Thoracic aorta (tissue), 2 donors: ENCODE results near the gene LBX2. TPM values are rescaled to one million over a fixed set of nuclear protein-coding genes. Genes with fewer than 3 reads are reported as not detected.
"Not testable (repeated sequence)": the region's sequence is repeated elsewhere in the genome, so short reads cannot be mapped to it uniquely, and the experiment has no call there.

ENCODE experiments used
- ATAC-seq: fragments of 150-250 bp; one replicate; pipeline ENCODE4 v1.8.0; 2017; ENCODE audit warnings: low read depth; ENCODE audit not compliant: insufficient number of reproducible peaks, low FRiP score
- DNase-seq: peaks from one replicate; pipeline ENCODE4 v3.0.0-alpha.2; 2020; ENCODE audit warnings: low spot score
- H3K27ac ChIP-seq, 2 donors: fragments of 200-600 bp; sonication (generic); 1 replicate in 1 of 2; 2 replicates in 1 of 2; pipeline ENCODE4 v1.5.1; 2016; ENCODE audit warnings: mild to moderate bottlenecking in 2 of 2, moderate library complexity in 2 of 2
- H3K27me3 ChIP-seq: fragments of 200-600 bp; sonication (generic); replicated peaks from 2 replicates; pipeline ENCODE4 v1.6.0; 2016; ENCODE audit warnings: mild to moderate bottlenecking; ENCODE audit not compliant: insufficient read depth
- H3K36me3 ChIP-seq: fragments of 200-600 bp; sonication (generic); one replicate; pipeline ENCODE4 v1.5.1; 2016
- H3K4me1 ChIP-seq, 2 donors: fragments of 200-600 bp; sonication (generic); 1 replicate in 1 of 2; 2 replicates in 1 of 2; pipeline versions ENCODE4 v1.5.1 to v1.6.0; 2016; ENCODE audit warnings: low read depth in 2 of 2, mild to moderate bottlenecking in 1 of 2; ENCODE audit not compliant: control insufficient read depth in 1 of 2
- H3K4me3 ChIP-seq: fragments of 200-600 bp; sonication (generic); 2 replicates; pipeline ENCODE4 v1.5.1; 2016; ENCODE audit warnings: mild to moderate bottlenecking
- H3K9me3 ChIP-seq: fragments of 200-600 bp; sonication (generic); 2 replicates; pipeline ENCODE4 v1.5.1; 2016
- CTCF ChIP-seq: fragments of 200-600 bp; sonication (generic); IDR thresholded peaks from one replicate; pipeline ENCODE4 v1.5.1; 2019; ENCODE audit warnings: antibody characterized with exemption
- total RNA-seq, 2 donors: library from RNA; depleted of rRNA; stranded (reverse); fragments of >200 nt; gene quantifications; one replicate each; pipeline versions ENCODE4 v1.1.0 to v1.2.3, GENCODE V29; 2016

Gene LBX2
- total RNA-seq, 2 donors from 2014 or later, result 0.54 to 0.71 TPM

- Histone ChIP-seq H3K4me1 (peaks cover 8 to 14% of the 10 kb centered on the region in 2 donors), H3K27ac (no peak overlapping the region), H3K36me3 (peaks cover 43% of the 10 kb centered on the region), H3K27me3 (no peaks in the 10 kb centered on the region), H3K4me3 (no peak overlapping the region), H3K9me3 (no peaks in the 10 kb centered on the region)
- ATAC-seq (no peak), DNase-seq (no peak)
- no peak for TF ChIP-seq CTCF
These were observed 5.9 kb downstream of the LBX2 start for GRCh38 chr2:74493546-74493945.

GRCh38 chr2:74491648-74492544 is 7.5 kb downstream of the LBX2 start:
- Histone ChIP-seq H3K4me3 (no peak overlapping the region), H3K27me3 (no peaks in the 10 kb centered on the region), H3K36me3 (peaks cover 43% of the 10 kb centered on the region), H3K27ac (no peak overlapping the region), H3K4me1 (no peaks in the 10 kb centered on the region), H3K9me3 (no peaks in the 10 kb centered on the region)
- ATAC-seq (no peak), DNase-seq (no peak)
- TF ChIP-seq CTCF, result no peak

GRCh38 chr2:74489906-74490305 is 9.5 kb downstream of the LBX2 start:
- H3K4me1 ChIP-seq, result no peaks in the 10 kb centered on the region
- H3K4me3 ChIP-seq, result no peak overlapping the region
- no peak for TF ChIP-seq CTCF
- no peak for ATAC-seq
- DNase-seq, result no peak
- peaks cover 52% of the 10 kb centered on the region for H3K36me3 ChIP-seq
- no peak overlapping the region for H3K27ac ChIP-seq
- no peaks in the 10 kb centered on the region for H3K27me3 ChIP-seq
- no peaks in the 10 kb centered on the region for H3K9me3 ChIP-seq

GRCh38 chr2:74488643-74489481 is 10.5 kb downstream of the LBX2 start:
- no peaks in the 10 kb centered on the region for H3K27me3 ChIP-seq
- H3K9me3 ChIP-seq, result no peaks in the 10 kb centered on the region
- peaks cover 52% of the 10 kb centered on the region for H3K36me3 ChIP-seq
- H3K4me1 ChIP-seq, result peaks cover 4 to 7% of the 10 kb centered on the region in 2 donors
- H3K4me3 ChIP-seq, result no peak overlapping the region
- TF ChIP-seq CTCF, result no peak
- DNase-seq, result no peak
- no peak for ATAC-seq
- no peak overlapping the region for H3K27ac ChIP-seq

GRCh38 chr2:74486141-74486540 is 13.3 kb downstream of the LBX2 start:
- Histone ChIP-seq H3K4me1 (peaks cover 18 to 24% of the 10 kb centered on the region in 2 donors), H3K36me3 (peaks cover 25% of the 10 kb centered on the region), H3K27ac (no peak overlapping the region), H3K4me3 (no peak overlapping the region), H3K9me3 (no peaks in the 10 kb centered on the region), H3K27me3 (no peaks in the 10 kb centered on the region)
- no peak for DNase-seq
- no peak for TF ChIP-seq CTCF
- ATAC-seq, result no peak

GRCh38 chr2:74483675-74484164 is 15.7 kb downstream of the LBX2 start:
- Histone ChIP-seq H3K27ac (peak overlapping the region in 1 of 2 donors; percentile 88), H3K36me3 (peaks cover 13% of the 10 kb centered on the region), H3K4me1 (peaks cover 23 to 35% of the 10 kb centered on the region in 2 donors), H3K4me3 (peak overlapping the region; percentile 100)
- not testable (repeated sequence) for H3K27me3 ChIP-seq, ATAC-seq, H3K9me3 ChIP-seq, DNase-seq
